ENCODE data around the gene EFEMP1. TPM values are rescaled to one million over a fixed set of nuclear protein-coding genes. Genes with fewer than 3 reads are reported as not detected.

The EFEMP1 gene
- total RNA-seq, 2 experiments from 2014 or later: not detected

DNA sequence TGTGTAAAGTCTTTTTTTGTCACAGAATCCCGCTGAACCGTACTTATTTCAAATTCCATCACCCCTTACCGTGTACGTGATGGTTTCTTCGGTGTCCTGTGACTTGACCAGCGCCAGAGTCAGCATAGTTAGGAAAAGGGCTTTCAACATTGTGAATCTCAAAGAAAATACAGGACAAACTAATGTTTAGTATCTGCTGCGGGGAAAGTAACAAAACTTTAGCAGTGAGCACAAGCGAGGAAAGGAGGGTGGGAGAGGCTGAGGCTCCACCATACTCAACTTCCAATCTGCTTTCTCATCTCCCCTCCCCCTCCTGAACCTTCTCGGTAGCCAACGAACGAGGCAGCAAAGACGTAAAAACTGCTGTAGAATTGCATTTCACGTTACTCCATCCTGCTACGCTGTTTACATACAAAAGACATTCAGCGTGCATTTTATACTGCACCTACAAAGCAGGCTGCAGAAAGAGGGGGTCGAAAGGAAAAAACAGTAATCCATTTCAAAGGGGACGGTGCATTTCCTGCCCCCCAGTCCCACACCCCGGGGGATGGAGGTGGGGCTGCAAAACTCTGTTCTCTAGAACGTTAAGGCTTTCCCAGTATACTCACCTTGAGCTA, 1.2 kb downstream of the EFEMP1 start:
- H3K27me3 Mint-ChIP-seq: peaks cover 40% of the 10 kb centered on the region
- no peak overlapping the region for H3K27ac Mint-ChIP-seq
- no peak overlapping the region for H3K4me3 Mint-ChIP-seq
- DNase-seq: no peak
- CTCF ChIA-PET: no interaction called here
- no peaks in the 10 kb centered on the region for H3K36me3 Mint-ChIP-seq (ENCODE audit: low read depth)
- H3K4me1 Mint-ChIP-seq: peaks cover 1% of the 10 kb centered on the region
- no peaks in the 10 kb centered on the region for H3K9me3 Mint-ChIP-seq
- POLR2A ChIA-PET: no interaction called here

DNA sequence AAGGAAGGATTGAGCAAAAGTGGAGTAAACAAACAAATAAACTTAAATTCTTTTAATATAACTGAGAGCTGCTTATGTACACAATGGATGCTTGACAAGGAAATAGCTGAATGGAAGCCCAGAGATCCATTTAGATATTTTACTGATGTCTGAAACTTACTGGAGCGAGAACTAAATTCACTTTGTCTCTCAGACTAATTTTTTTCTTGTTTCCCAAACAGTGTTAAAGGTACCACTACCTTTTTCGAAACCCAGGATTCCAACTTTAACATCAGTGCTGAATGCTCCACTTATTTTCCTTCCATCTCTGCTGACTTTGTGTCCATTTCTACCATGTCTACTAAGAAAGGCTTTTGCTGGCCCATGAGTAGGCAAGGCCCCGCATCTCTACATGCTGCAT, 4.0 kb downstream of the EFEMP1 start:
- Mint-ChIP-seq H3K27me3 (peaks cover 32% of the 10 kb centered on the region), H3K4me3 (no peak overlapping the region), H3K27ac (no peak overlapping the region), H3K4me1 (peaks cover 1% of the 10 kb centered on the region), H3K36me3 (ENCODE audit: low read depth) (no peaks in the 10 kb centered on the region), H3K9me3 (no peaks in the 10 kb centered on the region)
- DNase-seq: no peak
- ChIA-PET CTCF (no interaction called here), POLR2A (no interaction called here)

- CTCF ChIA-PET: no interaction called here
- Mint-ChIP-seq H3K27ac (no peak overlapping the region), H3K4me1 (peaks cover 1% of the 10 kb centered on the region), H3K9me3 (no peaks in the 10 kb centered on the region), H3K4me3 (no peak overlapping the region), H3K27me3 (peaks cover 26% of the 10 kb centered on the region), H3K36me3 (ENCODE audit: low read depth) (no peaks in the 10 kb centered on the region)
- POLR2A ChIA-PET: no interaction called here
- DNase-seq: no peak
Measured at GRCh38 chr2:55918856-55919255, 4.7 kb downstream of the EFEMP1 start.

DNA sequence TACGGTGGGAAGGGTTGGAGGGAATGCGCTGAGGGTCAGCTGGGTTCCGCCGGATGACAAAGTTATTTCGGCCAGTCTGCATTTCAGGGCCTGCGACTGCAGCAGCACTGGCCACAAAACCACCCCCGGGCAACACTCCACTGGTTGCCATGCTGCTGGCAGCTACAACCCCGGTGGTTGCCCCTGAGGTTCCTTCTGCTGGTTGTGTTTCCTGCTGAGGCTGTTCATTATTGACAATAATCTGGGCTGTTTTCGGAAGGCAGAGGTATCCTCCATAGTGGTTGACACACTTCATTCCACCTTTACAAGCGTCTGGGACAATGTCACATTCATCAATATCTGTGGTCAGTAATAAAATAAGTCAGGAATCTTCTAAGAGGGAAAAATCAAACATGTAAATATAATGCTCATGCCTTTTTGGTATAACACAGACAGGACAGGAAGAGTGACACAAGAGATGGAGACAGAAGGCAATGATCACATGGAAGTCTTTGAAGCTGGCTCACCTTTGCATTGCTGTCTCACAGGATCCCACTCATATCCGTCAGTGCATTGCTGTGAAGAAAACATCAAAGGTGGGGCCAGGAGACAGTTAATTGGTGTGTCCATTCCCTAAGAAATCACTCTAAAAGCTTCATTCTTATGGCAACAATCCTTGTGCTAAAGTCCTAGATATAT, 5.7 kb downstream of the EFEMP1 start:
- ChIA-PET CTCF (no interaction called here), POLR2A (no interaction called here)
- no peaks in the 10 kb centered on the region for H3K9me3 Mint-ChIP-seq
- H3K4me1 Mint-ChIP-seq: peaks cover 1% of the 10 kb centered on the region
- DNase-seq: no peak
- H3K27ac Mint-ChIP-seq: no peak overlapping the region
- H3K36me3 Mint-ChIP-seq (ENCODE audit: low read depth): no peaks in the 10 kb centered on the region
- H3K27me3 Mint-ChIP-seq: peaks cover 19% of the 10 kb centered on the region
- H3K4me3 Mint-ChIP-seq: no peak overlapping the region

GRCh38 chr2:55917117-55917516, 6.5 kb downstream of the EFEMP1 start:
- DNase-seq: no peak
- ChIA-PET POLR2A (no interaction called here), CTCF (no interaction called here)
- Mint-ChIP-seq H3K4me1 (no peaks in the 10 kb centered on the region), H3K27ac (no peak overlapping the region), H3K27me3 (peaks cover 11% of the 10 kb centered on the region), H3K36me3 (ENCODE audit: low read depth) (no peaks in the 10 kb centered on the region), H3K9me3 (no peaks in the 10 kb centered on the region), H3K4me3 (no peak overlapping the region)

GRCh38 chr2:55916473-55917049, 7.0 kb downstream of the EFEMP1 start:
- H3K27me3 Mint-ChIP-seq: peaks cover 7% of the 10 kb centered on the region
- H3K36me3 Mint-ChIP-seq (ENCODE audit: low read depth): no peaks in the 10 kb centered on the region
- ChIA-PET CTCF (no interaction called here), POLR2A (no interaction called here)
- H3K27ac Mint-ChIP-seq: no peak overlapping the region
- no peak for DNase-seq
- no peaks in the 10 kb centered on the region for H3K9me3 Mint-ChIP-seq
- no peak overlapping the region for H3K4me3 Mint-ChIP-seq
- no peaks in the 10 kb centered on the region for H3K4me1 Mint-ChIP-seq

DNA sequence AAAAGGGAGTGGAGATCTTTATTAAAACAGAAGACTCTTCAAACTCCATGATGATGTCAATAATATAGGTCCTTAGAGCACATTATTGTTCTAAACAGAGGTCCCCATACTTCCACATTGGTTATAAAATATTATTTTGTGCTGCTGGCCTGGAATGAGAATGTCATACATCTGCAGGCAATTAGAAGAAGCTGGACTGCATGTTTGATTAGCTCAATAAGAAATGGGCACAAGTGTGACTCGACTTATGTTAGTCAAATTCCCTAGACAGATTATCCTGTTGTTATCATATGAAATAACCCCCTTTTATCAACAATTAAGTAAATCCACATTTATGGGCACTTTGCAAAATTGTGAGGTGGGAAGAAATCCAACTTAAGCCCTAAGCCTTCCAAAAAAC, 8.8 kb downstream of the EFEMP1 start:
- Mint-ChIP-seq H3K4me3 (no peak overlapping the region), H3K36me3 (ENCODE audit: low read depth) (no peaks in the 10 kb centered on the region), H3K9me3 (no peaks in the 10 kb centered on the region), H3K4me1 (no peaks in the 10 kb centered on the region), H3K27ac (no peak overlapping the region), H3K27me3 (no peaks in the 10 kb centered on the region)
- POLR2A ChIA-PET: no interaction called here
- CTCF ChIA-PET: no interaction called here
- no peak for DNase-seq

DNA sequence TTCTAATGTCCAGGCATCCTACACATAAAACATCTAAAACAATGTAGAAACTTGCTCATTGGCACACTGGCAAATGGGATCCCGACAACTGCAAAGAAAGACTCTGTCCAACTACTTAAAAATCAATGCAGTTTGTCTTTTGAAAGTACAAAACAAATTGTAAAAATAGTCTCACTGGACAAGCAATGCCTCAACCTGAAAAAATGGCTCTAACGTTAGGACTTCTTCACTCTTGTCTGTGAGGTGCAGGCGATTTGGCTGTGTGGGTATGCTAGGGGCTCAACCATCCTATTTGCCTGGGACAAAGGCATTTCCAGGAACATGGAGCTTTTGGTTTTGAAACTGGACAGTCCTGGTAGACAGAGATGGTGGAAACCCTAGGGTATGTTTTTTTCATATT, 10.7 kb downstream of the EFEMP1 start:
- H3K36me3 Mint-ChIP-seq (ENCODE audit: low read depth): no peaks in the 10 kb centered on the region
- H3K27ac Mint-ChIP-seq: no peak overlapping the region
- no peaks in the 10 kb centered on the region for H3K9me3 Mint-ChIP-seq
- H3K4me1 Mint-ChIP-seq: no peaks in the 10 kb centered on the region
- H3K27me3 Mint-ChIP-seq: no peaks in the 10 kb centered on the region
- H3K4me3 Mint-ChIP-seq: no peak overlapping the region
- ChIA-PET CTCF (no interaction called here), POLR2A (no interaction called here)
- no peak for DNase-seq

GRCh38 chr2:55910077-55910476, 13.5 kb downstream of the EFEMP1 start:
- Mint-ChIP-seq H3K4me3 (no peak overlapping the region), H3K27ac (no peak overlapping the region), H3K4me1 (no peaks in the 10 kb centered on the region), H3K27me3 (no peaks in the 10 kb centered on the region), H3K36me3 (ENCODE audit: low read depth) (no peaks in the 10 kb centered on the region), H3K9me3 (no peaks in the 10 kb centered on the region)
- CTCF ChIA-PET: no interaction called here
- POLR2A ChIA-PET: no interaction called here
- no peak for DNase-seq

- CTCF ChIA-PET: no interaction called here
- POLR2A ChIA-PET: no interaction called here
Measured at GRCh38 chr2:55907686-55908085, 15.9 kb downstream of the EFEMP1 start.

GRCh38 chr2:55906993-55907392, 16.6 kb downstream of the EFEMP1 start:
- Mint-ChIP-seq H3K27me3 (no peaks in the 10 kb centered on the region), H3K4me1 (no peaks in the 10 kb centered on the region), H3K4me3 (no peak overlapping the region), H3K36me3 (ENCODE audit: low read depth) (no peaks in the 10 kb centered on the region), H3K9me3 (peaks cover 2% of the 10 kb centered on the region), H3K27ac (no peak overlapping the region)
- DNase-seq: no peak
- POLR2A ChIA-PET: no interaction called here
- CTCF ChIA-PET: no interaction called here

More at GRCh38 chr2:55907686-55908085, 15.9 kb downstream of the EFEMP1 start:
- Mint-ChIP-seq H3K4me3 (no peak overlapping the region), H3K27ac (no peak overlapping the region), H3K27me3 (no peaks in the 10 kb centered on the region), H3K36me3 (ENCODE audit: low read depth) (no peaks in the 10 kb centered on the region), H3K9me3 (peaks cover 2% of the 10 kb centered on the region), H3K4me1 (no peaks in the 10 kb centered on the region)
- DNase-seq: no peak

- ChIA-PET CTCF (no interaction called here), POLR2A (no interaction called here)
- no peaks in the 10 kb centered on the region for H3K27me3 Mint-ChIP-seq
- no peak overlapping the region for H3K27ac Mint-ChIP-seq
- H3K4me3 Mint-ChIP-seq: no peak overlapping the region
- no peak for DNase-seq
- H3K9me3 Mint-ChIP-seq: peaks cover 2% of the 10 kb centered on the region
- H3K4me1 Mint-ChIP-seq: no peaks in the 10 kb centered on the region
- H3K36me3 Mint-ChIP-seq (ENCODE audit: low read depth): no peaks in the 10 kb centered on the region
Measured at GRCh38 chr2:55903727-55904126, 19.9 kb downstream of the EFEMP1 start.

GRCh38 chr2:55902971-55903370, 20.6 kb downstream of the EFEMP1 start:
- ChIA-PET POLR2A (no interaction called here), CTCF (no interaction called here)
- Mint-ChIP-seq H3K27me3 (no peaks in the 10 kb centered on the region), H3K4me1 (no peaks in the 10 kb centered on the region), H3K27ac (no peak overlapping the region), H3K4me3 (no peak overlapping the region), H3K9me3 (peaks cover 2% of the 10 kb centered on the region), H3K36me3 (ENCODE audit: low read depth) (no peaks in the 10 kb centered on the region)
- no peak for DNase-seq

- POLR2A ChIA-PET: no interaction called here
- no peaks in the 10 kb centered on the region for H3K27me3 Mint-ChIP-seq
- H3K9me3 Mint-ChIP-seq: peaks cover 2% of the 10 kb centered on the region
- H3K4me3 Mint-ChIP-seq: no peak overlapping the region
- no peaks in the 10 kb centered on the region for H3K36me3 Mint-ChIP-seq (ENCODE audit: low read depth)
- no peak for DNase-seq
- no peaks in the 10 kb centered on the region for H3K4me1 Mint-ChIP-seq
- CTCF ChIA-PET: no interaction called here
- H3K27ac Mint-ChIP-seq: no peak overlapping the region
Measured at GRCh38 chr2:55902429-55902828, 21.2 kb downstream of the EFEMP1 start.
